DOHH2 (cell line): ENCODE data around the gene C1QTNF1.

ENCODE experiments used
- EZH2phosphoT487 ChIP-seq: fragments of 200-600 bp; sonication (generic); IDR thresholded peaks from 2 replicates; pipeline ENCODE4 v1.6.1; 2017; ENCODE audit warnings: borderline replicate concordance, mild to moderate bottlenecking, antibody characterized with exemption, low read length, moderate library complexity, mixed read lengths
- TF ChIP-seq, protein P1 (sequence below): fragments of 200-600 bp; sonication (generic); IDR thresholded peaks from one replicate; pipeline ENCODE4 v1.5.1; 2014; ENCODE audit warnings: antibody characterized with exemption, mild to moderate bottlenecking, low read depth, low read length; ENCODE audit not compliant: poor library complexity, severe bottlenecking

- TF ChIP-seq, protein P1, sequence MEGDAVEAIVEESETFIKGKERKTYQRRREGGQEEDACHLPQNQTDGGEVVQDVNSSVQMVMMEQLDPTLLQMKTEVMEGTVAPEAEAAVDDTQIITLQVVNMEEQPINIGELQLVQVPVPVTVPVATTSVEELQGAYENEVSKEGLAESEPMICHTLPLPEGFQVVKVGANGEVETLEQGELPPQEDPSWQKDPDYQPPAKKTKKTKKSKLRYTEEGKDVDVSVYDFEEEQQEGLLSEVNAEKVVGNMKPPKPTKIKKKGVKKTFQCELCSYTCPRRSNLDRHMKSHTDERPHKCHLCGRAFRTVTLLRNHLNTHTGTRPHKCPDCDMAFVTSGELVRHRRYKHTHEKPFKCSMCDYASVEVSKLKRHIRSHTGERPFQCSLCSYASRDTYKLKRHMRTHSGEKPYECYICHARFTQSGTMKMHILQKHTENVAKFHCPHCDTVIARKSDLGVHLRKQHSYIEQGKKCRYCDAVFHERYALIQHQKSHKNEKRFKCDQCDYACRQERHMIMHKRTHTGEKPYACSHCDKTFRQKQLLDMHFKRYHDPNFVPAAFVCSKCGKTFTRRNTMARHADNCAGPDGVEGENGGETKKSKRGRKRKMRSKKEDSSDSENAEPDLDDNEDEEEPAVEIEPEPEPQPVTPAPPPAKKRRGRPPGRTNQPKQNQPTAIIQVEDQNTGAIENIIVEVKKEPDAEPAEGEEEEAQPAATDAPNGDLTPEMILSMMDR = no peak
- no peak for TF ChIP-seq EZH2phosphoT487
These were observed 23.4 kb upstream of the C1QTNF1 start for GRCh38 chr17:79000396-79001189.
